B cell (primary cell): ENCODE results near the gene CELF4. TPM values are rescaled to one million over a fixed set of nuclear protein-coding genes. Genes with fewer than 3 reads are reported as not detected.

Experiments used
- ATAC-seq: fragments of 200-7000 bp; cut with Tn5 transposase; one replicate; pipeline ENCODE4 v1.10.0; 2021; ENCODE audit warnings: low read depth, mild to moderate bottlenecking, moderate number of reproducible peaks, moderate library complexity
- CTCF ChIA-PET: fragments of 350-600 bp; sonication (Branson Sonifier 250); formaldehyde crosslinking; loops from one replicate; lab custom pipeline; 2021; ENCODE audit warnings: antibody characterized with exemption, inconsistent platforms; lab: Charles Lee
- POLR2A ChIA-PET: fragments of 350-600 bp; sonication (Branson Sonifier 250); formaldehyde crosslinking; loops from one replicate; lab custom pipeline; 2021; ENCODE audit warnings: antibody characterized with exemption; lab: Charles Lee
- DNase-seq: peaks from one replicate; pipeline ENCODE4 v3.0.0; 2013
- H2AFZ ChIP-seq: 2 replicates; pipeline ENCODE4 v1.6.1; 2012; ENCODE audit warnings: mild to moderate bottlenecking, low read depth, low read length; ENCODE audit not compliant: insufficient read depth, poor library complexity, severe bottlenecking
- H3K27ac ChIP-seq, 2 donors: 1 replicate in 1 of 2; 2 replicates in 1 of 2; pipeline ENCODE4 v1.5.1; 2012 to 2013; ENCODE audit warnings: low read length in 2 of 2, mild to moderate bottlenecking in 2 of 2, moderate library complexity in 1 of 2
- H3K27me3 ChIP-seq, 4 experiments: fragments of 200-600 bp in 1 of 4; sonication (generic) in 1 of 4; replicated peaks in 1 of 4; 1 replicate in 2 of 4; 2 replicates in 2 of 4; pipeline versions ENCODE4 v1.6.1 to v1.7.0; 2013 to 2016; ENCODE audit warnings: low read length in 3 of 4, mild to moderate bottlenecking in 2 of 4, mixed read lengths in 1 of 4, moderate library complexity in 1 of 4; ENCODE audit not compliant: insufficient read depth in 4 of 4, control insufficient read depth in 3 of 4; ENCODE audit errors: control extremely low read depth in 1 of 4
- H3K36me3 ChIP-seq, 2 experiments: replicated peaks in 1 of 2; 1 replicate in 1 of 2; 2 replicates in 1 of 2; pipeline versions ENCODE4 v1.6.1 to v1.7.1; 2013; ENCODE audit warnings: low read length in 1 of 2; ENCODE audit not compliant: insufficient read depth in 2 of 2, control insufficient read depth in 1 of 2; ENCODE audit errors: control extremely low read depth in 1 of 2, extremely low read depth in 1 of 2
- H3K4me1 ChIP-seq, 2 donors: fragments of 200-600 bp in 1 of 2; sonication (generic) in 1 of 2; 1 replicate in 1 of 2; 2 replicates in 1 of 2; pipeline versions ENCODE4 v1.5.1 to v1.6.1; 2013 to 2017; ENCODE audit warnings: low read length in 2 of 2; ENCODE audit not compliant: control insufficient read depth in 2 of 2, insufficient read depth in 2 of 2
- H3K4me2 ChIP-seq: replicated peaks from 2 replicates; pipeline ENCODE3; 2012; ENCODE audit warnings: mild to moderate bottlenecking, low read depth, low read length; ENCODE audit not compliant: poor library complexity, severe bottlenecking
- H3K4me3 ChIP-seq, 5 experiments: fragments of 200-600 bp in 1 of 5; sonication (generic) in 1 of 5; 1 replicate in 3 of 5; 2 replicates in 2 of 5; pipeline versions ENCODE4 v1.5.1 to v1.7.0; 2011 to 2016; ENCODE audit warnings: low read length in 4 of 5, mild to moderate bottlenecking in 4 of 5, low read depth in 2 of 5, control low read depth in 1 of 5, moderate library complexity in 1 of 5; ENCODE audit not compliant: insufficient read depth in 1 of 5; ENCODE audit errors: control extremely low read depth in 1 of 5, extremely low read depth in 1 of 5
- H3K79me2 ChIP-seq: fragments of 200-600 bp; sonication (generic); one replicate; pipeline ENCODE4 v1.6.0; 2016; ENCODE audit warnings: low read length; ENCODE audit not compliant: control insufficient read depth, insufficient read depth
- H3K9ac ChIP-seq: fragments of 200-600 bp; sonication (generic); 2 replicates; pipeline ENCODE4 v1.6.1; 2017; ENCODE audit warnings: mild to moderate bottlenecking, low read length, moderate library complexity
- H3K9me3 ChIP-seq, 3 donors: one replicate each; pipeline versions ENCODE4 v1.6.1 to v1.7.1; 2013; ENCODE audit warnings: low read length in 2 of 3; ENCODE audit not compliant: control insufficient read depth in 2 of 3, insufficient read depth in 1 of 3; ENCODE audit errors: control extremely low read depth in 1 of 3
- H4K20me1 ChIP-seq: 2 replicates; pipeline ENCODE4 v1.6.0; 2012; ENCODE audit warnings: mild to moderate bottlenecking, low read length; ENCODE audit not compliant: insufficient read depth, control insufficient read depth, poor library complexity, severe bottlenecking
- H3K27ac Mint-ChIP-seq: one replicate; pipeline ENCODE4 v1.8.0; 2021; ENCODE audit warnings: mixed read lengths
- H3K27me3 Mint-ChIP-seq: one replicate; pipeline ENCODE4 v1.8.0; 2021; ENCODE audit warnings: mixed read lengths
- H3K4me1 Mint-ChIP-seq: one replicate; pipeline ENCODE4 v1.8.0; 2021; ENCODE audit warnings: mixed read lengths
- H3K4me3 Mint-ChIP-seq: one replicate; pipeline ENCODE4 v1.8.0; 2021; ENCODE audit warnings: mixed read lengths
- H3K9me3 Mint-ChIP-seq: one replicate; pipeline ENCODE4 v1.8.0; 2022; ENCODE audit warnings: mixed read lengths; ENCODE audit not compliant: insufficient read depth
- EZH2 ChIP-seq: IDR thresholded peaks from 2 replicates; pipeline ENCODE4 v1.6.1; 2012; ENCODE audit warnings: borderline replicate concordance, low read depth, mild to moderate bottlenecking, moderate library complexity, low read length; ENCODE audit not compliant: insufficient read depth, poor library complexity, severe bottlenecking
- WGBS: methylation state at CpG from one replicate; pipeline ENCODE4 v1.1.5; 2013; ENCODE audit warnings: missing lambda C conversion rate; ENCODE audit not compliant: insufficient coverage; 5-methylcytosine and 5-hydroxymethylcytosine counted together
- intact Hi-C: fragments of 100-400 bp; cut with micrococcal nuclease; formaldehyde crosslinking; loops from one replicate; pipeline ENCODE4 v1.10.0; 2022
- polyA plus RNA-seq: library from polyadenylated mRNA; depleted of rRNA; stranded (reverse); fragments of >200 nt; gene quantifications from 2 replicates; pipeline ENCODE4 v1.2.3, GENCODE V29; 2012
- total RNA-seq, 2 donors: library from RNA; stranded (reverse); fragments of 120-200 nt in 1 of 2; gene quantifications; 1 replicate in 1 of 2; 2 replicates in 1 of 2; pipeline versions ENCODE4 v1.2.3 to v1.2.4, GENCODE V29; 2013 to 2022
- TF ChIP-seq, protein P1 (sequence below): fragments of 200-600 bp; IDR thresholded peaks from one replicate; pipeline ENCODE4 v1.8.0; 2022; ENCODE audit warnings: antibody characterized with exemption, mild to moderate bottlenecking

CELF4 gene
- total and polyA plus RNA-seq, 2 donors (not counting 1 experiment from before 2014, with no cell fraction given) = not detected

- TF ChIP-seq, protein P1, sequence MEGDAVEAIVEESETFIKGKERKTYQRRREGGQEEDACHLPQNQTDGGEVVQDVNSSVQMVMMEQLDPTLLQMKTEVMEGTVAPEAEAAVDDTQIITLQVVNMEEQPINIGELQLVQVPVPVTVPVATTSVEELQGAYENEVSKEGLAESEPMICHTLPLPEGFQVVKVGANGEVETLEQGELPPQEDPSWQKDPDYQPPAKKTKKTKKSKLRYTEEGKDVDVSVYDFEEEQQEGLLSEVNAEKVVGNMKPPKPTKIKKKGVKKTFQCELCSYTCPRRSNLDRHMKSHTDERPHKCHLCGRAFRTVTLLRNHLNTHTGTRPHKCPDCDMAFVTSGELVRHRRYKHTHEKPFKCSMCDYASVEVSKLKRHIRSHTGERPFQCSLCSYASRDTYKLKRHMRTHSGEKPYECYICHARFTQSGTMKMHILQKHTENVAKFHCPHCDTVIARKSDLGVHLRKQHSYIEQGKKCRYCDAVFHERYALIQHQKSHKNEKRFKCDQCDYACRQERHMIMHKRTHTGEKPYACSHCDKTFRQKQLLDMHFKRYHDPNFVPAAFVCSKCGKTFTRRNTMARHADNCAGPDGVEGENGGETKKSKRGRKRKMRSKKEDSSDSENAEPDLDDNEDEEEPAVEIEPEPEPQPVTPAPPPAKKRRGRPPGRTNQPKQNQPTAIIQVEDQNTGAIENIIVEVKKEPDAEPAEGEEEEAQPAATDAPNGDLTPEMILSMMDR = no peak
- no peak for TF ChIP-seq EZH2
- Histone ChIP-seq H3K9ac (no peak overlapping the region), H3K79me2 (no peaks in the 10 kb centered on the region), H3K4me2 (no peak overlapping the region), H3K4me1 (no peaks in the 10 kb centered on the region), H2AFZ (no peak overlapping the region), H4K20me1 (no peaks in the 10 kb centered on the region), H3K36me3 (no peaks in the 10 kb centered on the region), H3K9me3 (peaks cover 0 to 7% (median 0%) of the 10 kb centered on the region in 3 donors), H3K27me3 (no peaks in the 10 kb centered on the region), H3K27ac (no peak overlapping the region), H3K4me3 (no peak overlapping the region)
- ATAC-seq (no peak), DNase-seq (no peak)
- CTCF ChIA-PET = no interaction called here
- Mint-ChIP-seq H3K9me3 (no peaks in the 10 kb centered on the region), H3K4me1 (no peaks in the 10 kb centered on the region), H3K27me3 (no peaks in the 10 kb centered on the region), H3K4me3 (no peak overlapping the region), H3K27ac (no peak overlapping the region)
- WGBS = 89% methylated on average over 5 of the region's 6 CpGs
- intact Hi-C loops = no loop called here
- POLR2A ChIA-PET = no interaction called here
Observed at GRCh38 chr18:37452015-37452414, 113.6 kb downstream of the CELF4 start.

- intact Hi-C loops = no loop called here
- ChIA-PET CTCF (no interaction called here), POLR2A (no interaction called here)
- Mint-ChIP-seq H3K4me1 (no peaks in the 10 kb centered on the region), H3K4me3 (no peak overlapping the region), H3K27ac (no peak overlapping the region), H3K27me3 (no peaks in the 10 kb centered on the region), H3K9me3 (no peaks in the 10 kb centered on the region)
- 97% methylated on average over 14 of the region's 14 CpGs for WGBS
- H3K4me2 ChIP-seq = no peak overlapping the region
- H3K79me2 ChIP-seq = no peaks in the 10 kb centered on the region
- no peaks in the 10 kb centered on the region for H3K4me1 ChIP-seq
- H3K27ac ChIP-seq = no peak overlapping the region
- no peak overlapping the region for H2AFZ ChIP-seq
- H4K20me1 ChIP-seq = no peaks in the 10 kb centered on the region
- H3K9me3 ChIP-seq = peaks cover 0 to 7% (median 0%) of the 10 kb centered on the region in 3 donors
- no peaks in the 10 kb centered on the region for H3K36me3 ChIP-seq
- DNase-seq = no peak
- no peak overlapping the region for H3K9ac ChIP-seq
- no peak for ATAC-seq
- no peak overlapping the region for H3K4me3 ChIP-seq
- no peaks in the 10 kb centered on the region for H3K27me3 ChIP-seq
- TF ChIP-seq, protein P1 = no peak
- no peak for TF ChIP-seq EZH2
Observed at GRCh38 chr18:37451239-37451825, 114.3 kb downstream of the CELF4 start.
